SKM-1 treated with dmso at 0.1 percent for 144 hours (cell line): Measurements from ENCODE around the gene VOPP1.
A peak's percentile ranks its signal among the peaks of the same experiment; 100 is the strongest.
"Not testable (repeated sequence)": the region's sequence is repeated elsewhere in the genome, so short reads cannot be mapped to it uniquely, and the experiment has no call there.

Experiments used
- DNase-seq: peaks from one replicate; lab custom pipeline; 2025; ENCODE audit not compliant: unreplicated experiment; lab: John Stamatoyannopoulos, UW

The VOPP1 gene

GRCh38 chr7:55572378-55573233 lies at the start of gene VOPP1:
TSS of gene VOPP1 (minus strand) at chr7:55572502. CDS start at chr7:55572324, 178 bp downstream.
- DNase-seq, result peak; percentile 48

GRCh38 chr7:55618913-55619312 lies 46.6 kb upstream of the VOPP1 start:
- no peak for DNase-seq

- DNase-seq, result not testable (repeated sequence)
Measured at GRCh38 chr7:55614365-55615064, 42.2 kb upstream of the VOPP1 start.

GRCh38 chr7:55609726-55610125 lies 37.4 kb upstream of the VOPP1 start:
- not testable (repeated sequence) for DNase-seq

- DNase-seq, result not testable (repeated sequence)
Measured at GRCh38 chr7:55605661-55606060, 33.4 kb upstream of the VOPP1 start.

- DNase-seq, result not testable (repeated sequence)
Measured at GRCh38 chr7:55597944-55598499, 25.7 kb upstream of the VOPP1 start.

GRCh38 chr7:55597214-55597739 lies 25.0 kb upstream of the VOPP1 start:
- not testable (repeated sequence) for DNase-seq

GRCh38 chr7:55595511-55595910 lies 23.2 kb upstream of the VOPP1 start:
- no peak for DNase-seq

- no peak for DNase-seq
Measured at GRCh38 chr7:55594870-55595269, 22.6 kb upstream of the VOPP1 start.

GRCh38 chr7:55594414-55594813 lies 22.1 kb upstream of the VOPP1 start:
- no peak for DNase-seq

GRCh38 chr7:55593515-55594318 lies 21.4 kb upstream of the VOPP1 start:
- DNase-seq, result peak; percentile 24

GRCh38 chr7:55593172-55593514 lies 20.8 kb upstream of the VOPP1 start:
- no peak for DNase-seq

GRCh38 chr7:55592492-55592891 lies 20.2 kb upstream of the VOPP1 start:
- DNase-seq, result no peak

- no peak for DNase-seq
Measured at GRCh38 chr7:55591282-55591931, 19.1 kb upstream of the VOPP1 start.

GRCh38 chr7:55590517-55591281 lies 18.4 kb upstream of the VOPP1 start:
- no peak for DNase-seq

- no peak for DNase-seq
Measured at GRCh38 chr7:55589905-55590304, 17.6 kb upstream of the VOPP1 start.

GRCh38 chr7:55588976-55589604 lies 16.8 kb upstream of the VOPP1 start:
- DNase-seq, result no peak

- no peak for DNase-seq
Measured at GRCh38 chr7:55588379-55588699, 16.0 kb upstream of the VOPP1 start.

GRCh38 chr7:55587687-55588378 lies 15.5 kb upstream of the VOPP1 start:
- no peak for DNase-seq
